HepG2 (cell line): Measurements from ENCODE around the gene INO80E. TPM values are rescaled to one million over a fixed set of nuclear protein-coding genes. Genes with fewer than 3 reads are reported as not detected.
A peak's percentile ranks its signal among the peaks of the same experiment; 100 is the strongest.

Experiments used
- BRD4 ChIP-seq: sonication (generic); formaldehyde crosslinking; IDR thresholded peaks from 2 replicates; pipeline ENCODE4 v1.4.0; 2020; ENCODE audit warnings: missing genetic modification reagents
- JUN ChIP-seq: sonication (generic); formaldehyde crosslinking; IDR thresholded peaks from 2 replicates; pipeline ENCODE4 v1.4.0; 2020; ENCODE audit warnings: mild to moderate bottlenecking, missing genetic modification reagents
- MAF1 ChIP-seq: sonication (generic); formaldehyde crosslinking; IDR thresholded peaks from 2 replicates; pipeline ENCODE4 v1.5.0; 2020; ENCODE audit warnings: missing genetic modification reagents, borderline replicate concordance
- MED13 ChIP-seq: sonication (generic); formaldehyde crosslinking; IDR thresholded peaks from 2 replicates; pipeline ENCODE4 v1.5.0; 2020; ENCODE audit warnings: missing genetic modification reagents
- SMAD1 ChIP-seq: sonication (generic); formaldehyde crosslinking; IDR thresholded peaks from 2 replicates; pipeline ENCODE4 v1.4.0; 2020; ENCODE audit warnings: missing genetic modification reagents, low read depth, mild to moderate bottlenecking, borderline replicate concordance
- SNAPC4 ChIP-seq: sonication (generic); formaldehyde crosslinking; IDR thresholded peaks from 2 replicates; pipeline ENCODE4 v1.4.0; 2020; ENCODE audit warnings: mild to moderate bottlenecking, missing genetic modification reagents
- ZBTB43 ChIP-seq: sonication (generic); formaldehyde crosslinking; conservative IDR thresholded peaks from 2 replicates; pipeline ENCODE4 v1.4.0; 2020; ENCODE audit warnings: missing genetic modification reagents
- ZFP62 ChIP-seq: sonication (generic); formaldehyde crosslinking; IDR thresholded peaks from 2 replicates; pipeline ENCODE4 v1.4.0; 2020; ENCODE audit warnings: missing genetic modification reagents
- ZHX1 ChIP-seq: sonication (generic); formaldehyde crosslinking; IDR thresholded peaks from 2 replicates; pipeline ENCODE4 v1.8.1; 2022; ENCODE audit warnings: low read depth, mild to moderate bottlenecking, missing genetic modification reagents
- ZNF451 ChIP-seq: sonication (generic); formaldehyde crosslinking; IDR thresholded peaks from 2 replicates; pipeline ENCODE4 v1.5.0; 2020; ENCODE audit warnings: mild to moderate bottlenecking, missing genetic modification reagents
- ZNF570 ChIP-seq: sonication (generic); formaldehyde crosslinking; IDR thresholded peaks from 2 replicates; pipeline ENCODE4 v1.4.0; 2020; ENCODE audit warnings: mild to moderate bottlenecking, missing genetic modification reagents, borderline replicate concordance
- ZNF749 ChIP-seq: sonication (generic); formaldehyde crosslinking; IDR thresholded peaks from 2 replicates; pipeline ENCODE4 v1.8.0; 2022; ENCODE audit warnings: mild to moderate bottlenecking, missing genetic modification reagents, moderate library complexity, borderline replicate concordance
- polyA plus RNA-seq, 8 experiments: library from polyadenylated mRNA; depleted of rRNA in 3 of 8; stranded (reverse) in 7 of 8; unstranded in 1 of 8; fragments of >200 nt; fragmentation: Illumina TruSeq in 4 of 8; extraction: Trizol in 4 of 8; gene quantifications; 2 replicates each; pipeline versions ENCODE4 v1.2.1 to v1.2.3, GENCODE V29; 2011 to 2016; ENCODE audit warnings: low read depth in 4 of 8, missing spikeins in 1 of 8, mixed read lengths in 1 of 8; ENCODE audit not compliant: insufficient read depth in 1 of 8
- total RNA-seq, 5 experiments: library from RNA; depleted of rRNA; stranded (reverse); fragments of >200 nt; fragmentation: Illumina TruSeq; extraction: Trizol; gene quantifications; 2 replicates each; pipeline ENCODE4 v1.2.3, GENCODE V29; 2016; ENCODE audit warnings: low read depth in 1 of 5
- TF ChIP-seq, protein P1 (sequence below): sonication (generic); formaldehyde crosslinking; IDR thresholded peaks from 2 replicates; pipeline ENCODE4 v1.4.0; 2020; ENCODE audit warnings: missing genetic modification reagents

The INO80E gene
- total and polyA plus RNA-seq, 2 of the 13 experiments (the other 11 are each of a cell fraction or from before 2014, with no cell fraction given) = 25.8 to 45.6 TPM

GRCh38 chr16:29961479-29962343, 34.3 kb upstream of the INO80E start, which contains the start of gene TMEM219 (continued):
- TF ChIP-seq MED13 (CRISPR knock-in tag) (no peak), ZBTB43 (CRISPR knock-in tag) (no peak), MAF1 (0 out of 2 replicates have a peak, but pooled peaks have one; percentile 61), ZHX1 (CRISPR knock-in tag) (peak; percentile 66), BRD4 (CRISPR knock-in tag) (peak; percentile 68; the same call in 1 of the 2 replicates), SNAPC4 (CRISPR knock-in tag) (no peak), JUN (CRISPR knock-in tag) (no peak), ZFP62 (CRISPR knock-in tag) (no peak), ZNF749 (CRISPR knock-in tag) (peak; percentile 76), SMAD1 (CRISPR knock-in tag) (peak; percentile 55; the same call in 1 of the 2 replicates), ZNF451 (CRISPR knock-in tag) (peak; percentile 83), ZNF570 (no peak)
- TF ChIP-seq, protein P1, sequence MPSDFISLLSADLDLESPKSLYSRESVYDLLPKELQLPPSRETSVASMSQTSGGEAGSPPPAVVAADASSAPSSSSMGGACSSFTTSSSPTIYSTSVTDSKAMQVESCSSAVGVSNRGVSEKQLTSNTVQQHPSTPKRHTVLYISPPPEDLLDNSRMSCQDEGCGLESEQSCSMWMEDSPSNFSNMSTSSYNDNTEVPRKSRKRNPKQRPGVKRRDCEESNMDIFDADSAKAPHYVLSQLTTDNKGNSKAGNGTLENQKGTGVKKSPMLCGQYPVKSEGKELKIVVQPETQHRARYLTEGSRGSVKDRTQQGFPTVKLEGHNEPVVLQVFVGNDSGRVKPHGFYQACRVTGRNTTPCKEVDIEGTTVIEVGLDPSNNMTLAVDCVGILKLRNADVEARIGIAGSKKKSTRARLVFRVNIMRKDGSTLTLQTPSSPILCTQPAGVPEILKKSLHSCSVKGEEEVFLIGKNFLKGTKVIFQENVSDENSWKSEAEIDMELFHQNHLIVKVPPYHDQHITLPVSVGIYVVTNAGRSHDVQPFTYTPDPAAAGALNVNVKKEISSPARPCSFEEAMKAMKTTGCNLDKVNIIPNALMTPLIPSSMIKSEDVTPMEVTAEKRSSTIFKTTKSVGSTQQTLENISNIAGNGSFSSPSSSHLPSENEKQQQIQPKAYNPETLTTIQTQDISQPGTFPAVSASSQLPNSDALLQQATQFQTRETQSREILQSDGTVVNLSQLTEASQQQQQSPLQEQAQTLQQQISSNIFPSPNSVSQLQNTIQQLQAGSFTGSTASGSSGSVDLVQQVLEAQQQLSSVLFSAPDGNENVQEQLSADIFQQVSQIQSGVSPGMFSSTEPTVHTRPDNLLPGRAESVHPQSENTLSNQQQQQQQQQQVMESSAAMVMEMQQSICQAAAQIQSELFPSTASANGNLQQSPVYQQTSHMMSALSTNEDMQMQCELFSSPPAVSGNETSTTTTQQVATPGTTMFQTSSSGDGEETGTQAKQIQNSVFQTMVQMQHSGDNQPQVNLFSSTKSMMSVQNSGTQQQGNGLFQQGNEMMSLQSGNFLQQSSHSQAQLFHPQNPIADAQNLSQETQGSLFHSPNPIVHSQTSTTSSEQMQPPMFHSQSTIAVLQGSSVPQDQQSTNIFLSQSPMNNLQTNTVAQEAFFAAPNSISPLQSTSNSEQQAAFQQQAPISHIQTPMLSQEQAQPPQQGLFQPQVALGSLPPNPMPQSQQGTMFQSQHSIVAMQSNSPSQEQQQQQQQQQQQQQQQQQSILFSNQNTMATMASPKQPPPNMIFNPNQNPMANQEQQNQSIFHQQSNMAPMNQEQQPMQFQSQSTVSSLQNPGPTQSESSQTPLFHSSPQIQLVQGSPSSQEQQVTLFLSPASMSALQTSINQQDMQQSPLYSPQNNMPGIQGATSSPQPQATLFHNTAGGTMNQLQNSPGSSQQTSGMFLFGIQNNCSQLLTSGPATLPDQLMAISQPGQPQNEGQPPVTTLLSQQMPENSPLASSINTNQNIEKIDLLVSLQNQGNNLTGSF (CRISPR knock-in tag) = no peak; the same call in 1 of the 2 replicates
